GM12878 (cell line): Measurements from ENCODE around the gene RPL36. TPM values are rescaled to one million over a fixed set of nuclear protein-coding genes. Genes with fewer than 3 reads are reported as not detected.

Source experiments
- BHLHE40 ChIP-seq, 2 experiments: fragments of 450-650 bp in 1 of 2; IDR thresholded peaks; 2 replicates each; pipeline ENCODE4 v1.6.1; 2011 to 2017; ENCODE audit warnings: low read depth in 2 of 2, borderline replicate concordance in 1 of 2, improper control_type of control experiment in 1 of 2, low read length in 1 of 2, mild to moderate bottlenecking in 1 of 2
- BMI1 ChIP-seq: fragments of 450-650 bp; IDR thresholded peaks from 2 replicates; pipeline ENCODE4 v1.6.1; 2016; ENCODE audit warnings: mild to moderate bottlenecking, moderate library complexity, borderline replicate concordance
- BRCA1 ChIP-seq: IDR thresholded peaks from 2 replicates; pipeline ENCODE4 v1.6.1; 2011; ENCODE audit warnings: low read depth, low read length, improper control_type of control experiment
- CBX5 ChIP-seq: sonication (generic); IDR thresholded peaks from 2 replicates; pipeline ENCODE4 v1.6.1; 2016; ENCODE audit warnings: low read depth, moderate library complexity, mild to moderate bottlenecking, inconsistent platforms
- DPF2 ChIP-seq: fragments of 450-650 bp; IDR thresholded peaks from 2 replicates; pipeline ENCODE4 v1.6.1; 2017; ENCODE audit warnings: mild to moderate bottlenecking
- GATAD2B ChIP-seq: fragments of 450-650 bp; conservative IDR thresholded peaks from 2 replicates; pipeline ENCODE4 v1.6.1; 2017; ENCODE audit warnings: low read depth, mild to moderate bottlenecking, moderate library complexity
- MEF2B ChIP-seq: fragments of 450-650 bp; IDR thresholded peaks from 2 replicates; pipeline ENCODE4 v1.6.1; 2018; ENCODE audit warnings: mild to moderate bottlenecking, moderate library complexity; ENCODE audit not compliant: partially characterized antibody, poor library complexity, severe bottlenecking
- MXI1 ChIP-seq: fragments of 150-350 bp; IDR thresholded peaks from 2 replicates; pipeline ENCODE4 v1.6.1; 2011; ENCODE audit warnings: low read depth, mild to moderate bottlenecking, inconsistent platforms, low read length, improper control_type of control experiment
- POLR2A ChIP-seq: IDR thresholded peaks from 2 replicates; pipeline ENCODE4 v1.6.1; 2011; ENCODE audit warnings: low read depth, mild to moderate bottlenecking, low read length
- POLR2AphosphoS2 ChIP-seq: IDR thresholded peaks from 2 replicates; pipeline ENCODE4 v1.6.1; 2011; ENCODE audit warnings: low read depth, mild to moderate bottlenecking, low read length, improper control_type of control experiment, moderate library complexity
- POU2F2 ChIP-seq: IDR thresholded peaks from 3 replicates; pipeline ENCODE4 v1.6.1; 2011; ENCODE audit warnings: low read depth, mild to moderate bottlenecking, low read length, borderline replicate concordance
- RBBP5 ChIP-seq: fragments of 200-600 bp; sonication (generic); conservative IDR thresholded peaks from 2 replicates; pipeline ENCODE4 v1.6.1; 2016
- SPI1 ChIP-seq: IDR thresholded peaks from 2 replicates; pipeline ENCODE4 v1.6.1; 2011; ENCODE audit warnings: low read depth, mild to moderate bottlenecking, low read length, moderate library complexity, borderline replicate concordance; ENCODE audit not compliant: insufficient read depth
- TAF1 ChIP-seq: IDR thresholded peaks from 2 replicates; pipeline ENCODE4 v1.6.1; 2011; ENCODE audit warnings: mild to moderate bottlenecking, low read depth, low read length, borderline replicate concordance
- polyA plus RNA-seq, 11 experiments: library from polyadenylated mRNA; depleted of rRNA in 4 of 11; unstranded in 6 of 11; stranded (reverse) in 5 of 11; fragments of >200 nt; fragmentation: Nextera tagmentation in 4 of 11; fragmentation: Illumina TruSeq in 1 of 11; extraction: Ambion mirVana in 4 of 11; extraction: Trizol in 1 of 11; gene quantifications; 1 replicate in 1 of 11; 2 replicates in 10 of 11; pipeline versions ENCODE4 v1.2.1 to v1.2.3, GENCODE V29; 2011 to 2016; ENCODE audit warnings: inconsistent platforms in 2 of 11, missing spikeins in 2 of 11, low read depth in 1 of 11
- total RNA-seq, 4 experiments: library from RNA; depleted of rRNA in 3 of 4; stranded (reverse); fragments of >200 nt in 3 of 4; fragmentation: Illumina TruSeq in 1 of 4; extraction: Trizol in 1 of 4; gene quantifications; 2 replicates each; pipeline versions ENCODE4 v1.2.1 to v1.2.3, GENCODE V29; 2013 to 2021
- TF ChIP-seq, protein P1 (sequence below): fragments of 450-650 bp; IDR thresholded peaks from 2 replicates; pipeline ENCODE4 v1.6.1; 2017; ENCODE audit warnings: low read depth, mild to moderate bottlenecking, moderate library complexity
- TF ChIP-seq, protein P2 (sequence below): IDR thresholded peaks from 2 replicates; pipeline ENCODE4 v1.6.1; 2011; ENCODE audit warnings: borderline replicate concordance, low read depth, mild to moderate bottlenecking, moderate library complexity, low read length; ENCODE audit not compliant: insufficient read depth, poor library complexity, severe bottlenecking
- TF ChIP-seq, protein P3 (sequence below): IDR thresholded peaks from 2 replicates; pipeline ENCODE4 v1.6.1; 2012; ENCODE audit warnings: low read depth, low read length, improper control_type of control experiment
- TF ChIP-seq, protein P4 (sequence below): fragments of 450-650 bp; IDR thresholded peaks from 2 replicates; pipeline ENCODE4 v1.6.1; 2016; ENCODE audit warnings: mild to moderate bottlenecking
- TF ChIP-seq, protein P5 (sequence below): fragments of 450-650 bp; IDR thresholded peaks from 2 replicates; pipeline ENCODE4 v1.6.1; 2014; ENCODE audit warnings: mild to moderate bottlenecking

Gene RPL36
- total and polyA plus RNA-seq, 10 of the 15 experiments (the other 5 are each of a cell fraction or from before 2014, with no cell fraction given), result 374 to 4,942 (median 2,053) TPM

DNA sequence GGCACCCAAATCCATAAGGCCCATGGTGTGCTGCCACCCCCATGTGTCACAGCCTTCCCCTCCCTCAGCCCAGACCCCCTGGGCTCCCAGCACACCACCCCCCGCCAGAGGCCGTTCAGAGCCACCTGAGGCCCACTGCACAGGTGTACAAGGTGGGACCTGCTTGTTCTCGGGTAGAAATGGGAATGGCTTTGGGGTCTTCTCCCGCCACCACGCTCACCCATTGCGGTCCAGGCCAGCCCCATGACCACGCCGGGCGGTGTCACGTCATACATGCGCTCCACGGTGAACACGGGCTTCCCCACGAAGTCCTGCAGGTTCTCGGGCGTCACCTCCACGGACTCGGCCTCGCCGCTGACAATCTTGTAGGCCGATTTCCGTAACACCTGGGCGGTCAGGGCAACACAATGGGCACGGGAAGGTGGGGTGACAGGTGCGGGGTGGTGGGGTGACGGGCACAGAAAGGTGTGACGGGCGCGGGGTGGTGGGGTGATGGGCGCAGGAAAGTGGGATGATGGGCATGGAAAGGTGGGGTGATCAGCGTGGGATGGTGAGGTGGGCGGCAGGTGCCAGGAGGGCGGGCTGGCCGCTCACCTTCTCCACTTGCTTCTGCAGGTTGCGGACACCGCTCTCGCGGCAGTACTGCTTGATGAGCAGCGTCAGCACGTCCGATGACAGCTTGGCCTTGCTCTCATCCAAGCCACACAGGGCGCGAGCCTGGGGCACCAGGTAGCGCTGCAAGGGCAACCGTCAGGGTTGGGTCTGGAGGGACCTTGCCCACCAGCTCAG, 4.3 kb downstream of the RPL36 start (continued):
- TF ChIP-seq, protein P1, sequence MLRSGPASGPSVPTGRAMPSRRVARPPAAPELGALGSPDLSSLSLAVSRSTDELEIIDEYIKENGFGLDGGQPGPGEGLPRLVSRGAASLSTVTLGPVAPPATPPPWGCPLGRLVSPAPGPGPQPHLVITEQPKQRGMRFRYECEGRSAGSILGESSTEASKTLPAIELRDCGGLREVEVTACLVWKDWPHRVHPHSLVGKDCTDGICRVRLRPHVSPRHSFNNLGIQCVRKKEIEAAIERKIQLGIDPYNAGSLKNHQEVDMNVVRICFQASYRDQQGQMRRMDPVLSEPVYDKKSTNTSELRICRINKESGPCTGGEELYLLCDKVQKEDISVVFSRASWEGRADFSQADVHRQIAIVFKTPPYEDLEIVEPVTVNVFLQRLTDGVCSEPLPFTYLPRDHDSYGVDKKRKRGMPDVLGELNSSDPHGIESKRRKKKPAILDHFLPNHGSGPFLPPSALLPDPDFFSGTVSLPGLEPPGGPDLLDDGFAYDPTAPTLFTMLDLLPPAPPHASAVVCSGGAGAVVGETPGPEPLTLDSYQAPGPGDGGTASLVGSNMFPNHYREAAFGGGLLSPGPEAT, result no peak
- TF ChIP-seq GATAD2B, result no peak
- no peak for TF ChIP-seq MXI1
- TF ChIP-seq, protein P2, sequence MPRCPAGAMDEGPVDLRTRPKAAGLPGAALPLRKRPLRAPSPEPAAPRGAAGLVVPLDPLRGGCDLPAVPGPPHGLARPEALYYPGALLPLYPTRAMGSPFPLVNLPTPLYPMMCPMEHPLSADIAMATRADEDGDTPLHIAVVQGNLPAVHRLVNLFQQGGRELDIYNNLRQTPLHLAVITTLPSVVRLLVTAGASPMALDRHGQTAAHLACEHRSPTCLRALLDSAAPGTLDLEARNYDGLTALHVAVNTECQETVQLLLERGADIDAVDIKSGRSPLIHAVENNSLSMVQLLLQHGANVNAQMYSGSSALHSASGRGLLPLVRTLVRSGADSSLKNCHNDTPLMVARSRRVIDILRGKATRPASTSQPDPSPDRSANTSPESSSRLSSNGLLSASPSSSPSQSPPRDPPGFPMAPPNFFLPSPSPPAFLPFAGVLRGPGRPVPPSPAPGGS, result peak; percentile 11
- TF ChIP-seq SPI1, result no peak
- no peak for TF ChIP-seq BMI1
- no peak for TF ChIP-seq TAF1
- TF ChIP-seq POLR2A, result peak; percentile 72
- TF ChIP-seq CBX5, result no peak
- TF ChIP-seq, protein P3, sequence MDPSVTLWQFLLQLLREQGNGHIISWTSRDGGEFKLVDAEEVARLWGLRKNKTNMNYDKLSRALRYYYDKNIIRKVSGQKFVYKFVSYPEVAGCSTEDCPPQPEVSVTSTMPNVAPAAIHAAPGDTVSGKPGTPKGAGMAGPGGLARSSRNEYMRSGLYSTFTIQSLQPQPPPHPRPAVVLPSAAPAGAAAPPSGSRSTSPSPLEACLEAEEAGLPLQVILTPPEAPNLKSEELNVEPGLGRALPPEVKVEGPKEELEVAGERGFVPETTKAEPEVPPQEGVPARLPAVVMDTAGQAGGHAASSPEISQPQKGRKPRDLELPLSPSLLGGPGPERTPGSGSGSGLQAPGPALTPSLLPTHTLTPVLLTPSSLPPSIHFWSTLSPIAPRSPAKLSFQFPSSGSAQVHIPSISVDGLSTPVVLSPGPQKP, result no peak
- TF ChIP-seq POLR2AphosphoS2, result 0 out of 2 replicates have a peak, but pooled peaks have one; percentile 40
- no peak for TF ChIP-seq POU2F2
- TF ChIP-seq, protein P4, sequence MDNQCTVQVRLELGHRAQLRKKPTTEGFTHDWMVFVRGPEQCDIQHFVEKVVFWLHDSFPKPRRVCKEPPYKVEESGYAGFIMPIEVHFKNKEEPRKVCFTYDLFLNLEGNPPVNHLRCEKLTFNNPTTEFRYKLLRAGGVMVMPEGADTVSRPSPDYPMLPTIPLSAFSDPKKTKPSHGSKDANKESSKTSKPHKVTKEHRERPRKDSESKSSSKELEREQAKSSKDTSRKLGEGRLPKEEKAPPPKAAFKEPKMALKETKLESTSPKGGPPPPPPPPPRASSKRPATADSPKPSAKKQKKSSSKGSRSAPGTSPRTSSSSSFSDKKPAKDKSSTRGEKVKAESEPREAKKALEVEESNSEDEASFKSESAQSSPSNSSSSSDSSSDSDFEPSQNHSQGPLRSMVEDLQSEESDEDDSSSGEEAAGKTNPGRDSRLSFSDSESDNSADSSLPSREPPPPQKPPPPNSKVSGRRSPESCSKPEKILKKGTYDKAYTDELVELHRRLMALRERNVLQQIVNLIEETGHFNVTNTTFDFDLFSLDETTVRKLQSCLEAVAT, result no peak
- TF ChIP-seq RBBP5, result no peak
- TF ChIP-seq DPF2, result no peak
- TF ChIP-seq MEF2B, result no peak
- TF ChIP-seq, protein P5, sequence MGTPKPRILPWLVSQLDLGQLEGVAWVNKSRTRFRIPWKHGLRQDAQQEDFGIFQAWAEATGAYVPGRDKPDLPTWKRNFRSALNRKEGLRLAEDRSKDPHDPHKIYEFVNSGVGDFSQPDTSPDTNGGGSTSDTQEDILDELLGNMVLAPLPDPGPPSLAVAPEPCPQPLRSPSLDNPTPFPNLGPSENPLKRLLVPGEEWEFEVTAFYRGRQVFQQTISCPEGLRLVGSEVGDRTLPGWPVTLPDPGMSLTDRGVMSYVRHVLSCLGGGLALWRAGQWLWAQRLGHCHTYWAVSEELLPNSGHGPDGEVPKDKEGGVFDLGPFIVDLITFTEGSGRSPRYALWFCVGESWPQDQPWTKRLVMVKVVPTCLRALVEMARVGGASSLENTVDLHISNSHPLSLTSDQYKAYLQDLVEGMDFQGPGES, result no peak
- no peak for TF ChIP-seq BRCA1
- no peak for TF ChIP-seq BHLHE40 (IDR thresholded peaks at IDR 0.05; ENCODE audit: borderline replicate concordance in 1 of 2, low read depth in 2 of 2, low read length in 1 of 2)
